Mesenchymal stem cell (in vitro differentiated cells and primary cell): ENCODE data around the gene ATP8A1.

Source experiments
- DNase-seq: peaks from one replicate; pipeline ENCODE4 v3.0.0-alpha.2; 2013
- H2AFZ ChIP-seq: one replicate; pipeline ENCODE4 v1.6.1; 2013; ENCODE audit warnings: low read depth, mild to moderate bottlenecking, control low read depth, inconsistent platforms, low read length, moderate library complexity
- H2AK5ac ChIP-seq: 2 replicates; pipeline ENCODE4 v1.6.1; 2013; ENCODE audit warnings: low read length, moderate library complexity, mild to moderate bottlenecking, inconsistent platforms; ENCODE audit not compliant: severe bottlenecking
- H2BK120ac ChIP-seq: one replicate; pipeline ENCODE4 v1.6.1; 2013; ENCODE audit warnings: low read depth, mild to moderate bottlenecking, inconsistent platforms, low read length, moderate library complexity
- H2BK12ac ChIP-seq, 2 experiments: one replicate each; pipeline ENCODE4 v1.6.1; 2013; ENCODE audit warnings: inconsistent platforms in 2 of 2, low read length in 2 of 2, mild to moderate bottlenecking in 2 of 2, moderate library complexity in 2 of 2, control low read depth in 1 of 2
- H2BK15ac ChIP-seq: one replicate; pipeline ENCODE4 v1.6.1; 2013; ENCODE audit warnings: mild to moderate bottlenecking, low read depth, inconsistent platforms; ENCODE audit not compliant: poor library complexity, severe bottlenecking
- H2BK5ac ChIP-seq: 2 replicates; pipeline ENCODE4 v1.6.1; 2013; ENCODE audit warnings: low read depth, mild to moderate bottlenecking, low read length, control low read depth, inconsistent platforms; ENCODE audit not compliant: poor library complexity, severe bottlenecking
- H3K14ac ChIP-seq, 2 experiments: one replicate each; pipeline ENCODE4 v1.6.1; 2013; ENCODE audit warnings: inconsistent platforms in 2 of 2, low read length in 2 of 2, control low read depth in 1 of 2, mild to moderate bottlenecking in 1 of 2, moderate library complexity in 1 of 2
- H3K18ac ChIP-seq, 2 experiments: one replicate each; pipeline ENCODE4 v1.6.1; 2013; ENCODE audit warnings: inconsistent platforms in 2 of 2, low read length in 2 of 2, control low read depth in 1 of 2, low read depth in 1 of 2, mild to moderate bottlenecking in 1 of 2
- H3K23ac ChIP-seq, 2 experiments: one replicate each; pipeline ENCODE4 v1.6.1; 2013; ENCODE audit warnings: inconsistent platforms in 2 of 2, low read length in 2 of 2, mild to moderate bottlenecking in 2 of 2, moderate library complexity in 2 of 2, control low read depth in 1 of 2
- H3K27ac ChIP-seq: 2 replicates; pipeline ENCODE4 v1.5.1; 2013; ENCODE audit warnings: mild to moderate bottlenecking, moderate library complexity, low read length, control low read depth, inconsistent platforms; ENCODE audit not compliant: poor library complexity, severe bottlenecking
- H3K27me3 ChIP-seq, 2 experiments: 2 replicates each; pipeline versions ENCODE4 v1.6.1 to v1.7.0; 2013; ENCODE audit warnings: low read length in 2 of 2, mild to moderate bottlenecking in 2 of 2, moderate library complexity in 2 of 2, control low read depth in 1 of 2, inconsistent platforms in 1 of 2; ENCODE audit not compliant: control insufficient read depth in 1 of 2, insufficient read depth in 1 of 2
- H3K36me3 ChIP-seq, 2 experiments: 2 replicates each; pipeline versions ENCODE4 v1.6.1 to v1.7.0; 2013; ENCODE audit warnings: low read length in 2 of 2, control low read depth in 1 of 2, inconsistent platforms in 1 of 2, low read depth in 1 of 2, mild to moderate bottlenecking in 1 of 2; ENCODE audit not compliant: insufficient read depth in 2 of 2, control insufficient read depth in 1 of 2
- H3K4ac ChIP-seq, 2 experiments: one replicate each; pipeline ENCODE4 v1.6.1; 2013; ENCODE audit warnings: inconsistent platforms in 2 of 2, low read length in 2 of 2, mild to moderate bottlenecking in 2 of 2, moderate library complexity in 2 of 2, control low read depth in 1 of 2, low read depth in 1 of 2
- H3K4me1 ChIP-seq: 2 replicates; pipeline ENCODE4 v1.6.1; 2013; ENCODE audit warnings: low read depth, low read length, control low read depth; ENCODE audit not compliant: control insufficient read depth, insufficient read depth
- H3K4me2 ChIP-seq: 2 replicates; pipeline ENCODE4 v1.6.1; 2013; ENCODE audit warnings: low read length, mild to moderate bottlenecking, inconsistent platforms; ENCODE audit not compliant: poor library complexity, severe bottlenecking
- H3K4me3 ChIP-seq, 2 experiments: 2 replicates each; pipeline versions ENCODE4 v1.5.1 to v1.7.0; 2013; ENCODE audit warnings: low read length in 2 of 2, mild to moderate bottlenecking in 2 of 2, control low read depth in 1 of 2, low read depth in 1 of 2; ENCODE audit not compliant: insufficient read depth in 1 of 2
- H3K79me1 ChIP-seq: replicated peaks from 2 replicates; pipeline ENCODE4 v1.6.1; 2013; ENCODE audit warnings: mild to moderate bottlenecking, control low read depth, low read length, inconsistent platforms; ENCODE audit not compliant: poor library complexity, severe bottlenecking
- H3K9ac ChIP-seq: 2 replicates; pipeline ENCODE4 v1.7.0; 2013; ENCODE audit warnings: mild to moderate bottlenecking, low read length, moderate library complexity
- H3K9me3 ChIP-seq: 2 replicates; pipeline ENCODE4 v1.7.0; 2013; ENCODE audit warnings: mild to moderate bottlenecking, low read length; ENCODE audit not compliant: control insufficient read depth
- H4K8ac ChIP-seq: one replicate; pipeline ENCODE4 v1.6.1; 2013; ENCODE audit warnings: inconsistent platforms, mild to moderate bottlenecking, low read length, moderate library complexity
- H4K91ac ChIP-seq: one replicate; pipeline ENCODE4 v1.6.1; 2013; ENCODE audit warnings: mild to moderate bottlenecking, low read length, inconsistent platforms
- WGBS: methylation state at CpG from one replicate; pipeline ENCODE4 v1.1.7; 2013; ENCODE audit warnings: mixed read lengths; 5-methylcytosine and 5-hydroxymethylcytosine counted together

The ATP8A1 gene

GRCh38 chr4:42609051-42609450 is 47.9 kb downstream of the ATP8A1 start:
- H2BK120ac ChIP-seq = no peak overlapping the region
- H3K27me3 ChIP-seq = no peaks in the 10 kb centered on the region
- H4K91ac ChIP-seq = no peak overlapping the region
- no peaks in the 10 kb centered on the region for H3K36me3 ChIP-seq
- H3K4me2 ChIP-seq = no peak overlapping the region
- no peak overlapping the region for H3K4me3 ChIP-seq
- no peaks in the 10 kb centered on the region for H3K79me1 ChIP-seq
- H3K4ac ChIP-seq = no peak overlapping the region
- H2BK12ac ChIP-seq = no peak overlapping the region
- H3K18ac ChIP-seq = no peak overlapping the region
- no peak for DNase-seq
- 85% methylated on average over 4 of the region's 4 CpGs for WGBS
- no peaks in the 10 kb centered on the region for H3K9me3 ChIP-seq
- no peak overlapping the region for H3K14ac ChIP-seq
- no peak overlapping the region for H2BK5ac ChIP-seq
- no peaks in the 10 kb centered on the region for H3K4me1 ChIP-seq
- H3K23ac ChIP-seq = no peak overlapping the region
- no peak overlapping the region for H3K9ac ChIP-seq
- no peak overlapping the region for H2AFZ ChIP-seq
- H2AK5ac ChIP-seq = no peak overlapping the region
- no peak overlapping the region for H2BK15ac ChIP-seq
- no peak overlapping the region for H4K8ac ChIP-seq
- H3K27ac ChIP-seq = no peak overlapping the region

- Histone ChIP-seq H3K9me3 (no peaks in the 10 kb centered on the region), H2AK5ac (no peak overlapping the region), H2BK120ac (no peak overlapping the region), H2AFZ (no peak overlapping the region), H3K4me3 (no peak overlapping the region), H2BK5ac (no peak overlapping the region), H3K9ac (no peak overlapping the region), H3K27ac (no peak overlapping the region), H3K4me2 (no peak overlapping the region), H3K18ac (no peak overlapping the region), H4K8ac (no peak overlapping the region), H4K91ac (no peak overlapping the region), H3K23ac (no peak overlapping the region), H3K14ac (no peak overlapping the region), H3K4me1 (no peaks in the 10 kb centered on the region), H2BK15ac (no peak overlapping the region), H3K4ac (no peak overlapping the region), H3K36me3 (no peaks in the 10 kb centered on the region), H3K79me1 (no peaks in the 10 kb centered on the region), H2BK12ac (no peak overlapping the region), H3K27me3 (no peaks in the 10 kb centered on the region)
- WGBS = 100% methylated on average over 3 of the region's 3 CpGs
- DNase-seq = no peak
These were observed 48.4 kb downstream of the ATP8A1 start for GRCh38 chr4:42608551-42608950.

DNA sequence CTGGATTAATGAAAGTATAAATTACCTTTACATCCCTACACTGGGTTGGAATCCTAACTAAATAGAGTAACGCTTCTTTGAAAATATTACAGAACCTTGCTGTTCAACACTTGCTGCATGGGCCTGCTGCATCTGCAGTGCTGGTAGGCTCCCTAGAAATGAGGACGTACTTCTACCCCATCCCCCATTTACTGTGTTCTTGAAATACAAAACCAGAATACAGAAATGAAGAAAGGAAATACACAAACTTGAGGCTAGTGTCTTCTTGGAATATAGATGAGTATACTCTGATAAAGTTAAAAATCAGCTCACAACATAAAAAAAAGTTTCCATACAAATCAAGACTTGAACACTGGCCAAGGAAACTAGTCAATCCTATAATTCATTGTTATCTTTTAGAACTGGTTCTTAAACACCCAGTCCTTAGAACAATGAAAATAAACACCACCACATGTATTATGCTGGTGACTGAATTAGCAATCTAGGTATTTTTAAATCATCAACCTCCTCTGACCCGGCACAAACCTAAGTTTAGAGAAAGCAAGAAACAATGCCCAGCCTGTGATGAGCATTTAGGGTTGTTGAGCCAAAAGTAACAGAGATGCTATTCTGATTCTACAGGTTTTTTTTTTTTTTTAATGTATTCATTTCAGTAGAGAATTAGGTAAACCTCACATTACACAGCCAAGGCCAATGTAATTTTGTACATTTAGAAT is 49.7 kb downstream of the ATP8A1 start:
- H2BK12ac ChIP-seq = no peak overlapping the region
- no peak overlapping the region for H2BK120ac ChIP-seq
- no peak for DNase-seq
- no peak overlapping the region for H4K91ac ChIP-seq
- H3K4me2 ChIP-seq = no peak overlapping the region
- H3K4me1 ChIP-seq = no peaks in the 10 kb centered on the region
- no peak overlapping the region for H3K18ac ChIP-seq
- H4K8ac ChIP-seq = no peak overlapping the region
- no peaks in the 10 kb centered on the region for H3K79me1 ChIP-seq
- H3K9me3 ChIP-seq = no peaks in the 10 kb centered on the region
- H3K4ac ChIP-seq = no peak overlapping the region
- no peak overlapping the region for H3K9ac ChIP-seq
- H3K27me3 ChIP-seq = no peaks in the 10 kb centered on the region
- WGBS = 83% methylated on average over 1 of the region's 3 CpGs
- no peak overlapping the region for H2BK5ac ChIP-seq
- no peak overlapping the region for H2BK15ac ChIP-seq
- no peak overlapping the region for H2AFZ ChIP-seq
- no peak overlapping the region for H3K27ac ChIP-seq
- H3K23ac ChIP-seq = no peak overlapping the region
- H2AK5ac ChIP-seq = no peak overlapping the region
- no peak overlapping the region for H3K14ac ChIP-seq
- H3K36me3 ChIP-seq = no peaks in the 10 kb centered on the region
- no peak overlapping the region for H3K4me3 ChIP-seq

- no peak overlapping the region for H3K18ac ChIP-seq
- no peaks in the 10 kb centered on the region for H3K27me3 ChIP-seq
- no peak overlapping the region for H2BK15ac ChIP-seq
- no peaks in the 10 kb centered on the region for H3K4me1 ChIP-seq
- no peaks in the 10 kb centered on the region for H3K9me3 ChIP-seq
- no peak overlapping the region for H3K27ac ChIP-seq
- no peak overlapping the region for H2BK5ac ChIP-seq
- H2BK12ac ChIP-seq = no peak overlapping the region
- no peak overlapping the region for H2AK5ac ChIP-seq
- no peak overlapping the region for H4K8ac ChIP-seq
- no peak overlapping the region for H3K14ac ChIP-seq
- no peak overlapping the region for H4K91ac ChIP-seq
- H2AFZ ChIP-seq = no peak overlapping the region
- DNase-seq = no peak
- no peak overlapping the region for H3K9ac ChIP-seq
- no peaks in the 10 kb centered on the region for H3K79me1 ChIP-seq
- no peak overlapping the region for H3K4me3 ChIP-seq
- no peak overlapping the region for H3K23ac ChIP-seq
- H3K36me3 ChIP-seq = no peaks in the 10 kb centered on the region
- 65% methylated on average over 5 of the region's 5 CpGs for WGBS
- no peak overlapping the region for H3K4ac ChIP-seq
- H3K4me2 ChIP-seq = no peak overlapping the region
- no peak overlapping the region for H2BK120ac ChIP-seq
These were observed 51.6 kb downstream of the ATP8A1 start for GRCh38 chr4:42605264-42605663.
